Stimulated activated CD8-positive, alpha-beta memory T cell treated with anti-CD3 and anti-CD28 coated beads, Interleukin-2, amount 100 ng/mL, for 1 hour (primary cell): ENCODE measurements around the gene CAMTA1.

ENCODE experiments used
- DNase-seq, 2 donors: peaks; one replicate each; pipeline ENCODE4 v3.0.0-alpha.2; 2020; ENCODE audit warnings: low read depth in 2 of 2

The CAMTA1 gene

DNA sequence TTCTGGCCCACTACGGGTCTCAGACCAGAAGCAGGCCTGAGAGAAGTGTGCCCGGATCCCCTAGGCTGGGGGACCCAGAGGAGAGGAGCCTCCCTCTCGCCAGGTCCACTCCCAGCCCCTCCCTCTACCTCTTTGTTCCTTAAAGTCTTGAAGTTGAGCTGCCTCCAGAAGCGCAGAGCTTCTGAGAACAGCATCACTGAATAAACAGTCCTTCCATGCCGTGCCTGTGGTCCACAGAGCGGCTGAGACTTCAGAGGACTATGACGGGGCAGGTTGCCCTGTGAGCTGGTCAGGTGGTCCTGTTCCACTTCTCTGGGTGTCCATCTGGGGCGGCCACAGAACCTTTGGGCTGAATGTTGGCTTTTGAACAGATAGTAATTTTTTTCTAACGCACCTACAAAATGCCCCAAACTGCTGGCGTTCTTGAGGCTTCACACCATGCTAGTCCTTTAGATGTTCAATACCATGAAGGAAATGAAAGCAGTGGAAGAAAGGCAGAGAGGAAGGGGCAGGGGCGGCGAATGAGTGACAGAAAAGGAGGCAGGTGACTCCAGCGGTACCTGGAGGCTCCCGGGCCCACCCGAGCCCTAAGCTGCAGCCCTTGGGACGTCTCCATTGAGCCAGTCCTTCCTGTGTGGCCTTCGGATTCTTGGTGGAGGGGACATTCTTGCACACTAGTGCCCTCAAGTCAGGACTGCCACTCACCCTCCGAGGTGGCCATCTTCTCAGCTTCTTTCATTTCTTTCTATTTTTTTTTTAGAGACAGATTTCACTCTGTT lies 746.5 kb downstream of the CAMTA1 start:
- no peak for DNase-seq

DNA sequence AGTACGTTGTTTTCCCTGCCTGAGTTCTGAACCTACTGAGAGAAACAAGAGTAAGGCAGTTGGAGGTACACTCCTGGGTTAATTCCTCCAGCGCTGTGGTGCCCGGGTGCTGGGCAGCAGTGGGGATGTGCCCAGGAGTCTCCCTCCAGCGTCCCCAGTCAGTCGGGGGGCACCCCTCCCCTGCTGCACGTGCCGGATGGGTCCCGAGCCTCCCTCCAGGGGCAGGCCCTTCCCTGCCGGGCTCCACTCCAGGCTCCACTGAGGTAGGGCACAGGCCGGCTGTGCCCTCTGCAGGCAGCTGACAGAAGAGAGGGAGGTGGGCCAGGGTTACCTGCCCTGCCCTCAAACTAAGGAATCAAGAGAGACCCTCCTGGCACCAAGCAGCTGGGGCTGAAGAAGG lies 747.8 kb downstream of the CAMTA1 start:
- DNase-seq, result no peak

DNA sequence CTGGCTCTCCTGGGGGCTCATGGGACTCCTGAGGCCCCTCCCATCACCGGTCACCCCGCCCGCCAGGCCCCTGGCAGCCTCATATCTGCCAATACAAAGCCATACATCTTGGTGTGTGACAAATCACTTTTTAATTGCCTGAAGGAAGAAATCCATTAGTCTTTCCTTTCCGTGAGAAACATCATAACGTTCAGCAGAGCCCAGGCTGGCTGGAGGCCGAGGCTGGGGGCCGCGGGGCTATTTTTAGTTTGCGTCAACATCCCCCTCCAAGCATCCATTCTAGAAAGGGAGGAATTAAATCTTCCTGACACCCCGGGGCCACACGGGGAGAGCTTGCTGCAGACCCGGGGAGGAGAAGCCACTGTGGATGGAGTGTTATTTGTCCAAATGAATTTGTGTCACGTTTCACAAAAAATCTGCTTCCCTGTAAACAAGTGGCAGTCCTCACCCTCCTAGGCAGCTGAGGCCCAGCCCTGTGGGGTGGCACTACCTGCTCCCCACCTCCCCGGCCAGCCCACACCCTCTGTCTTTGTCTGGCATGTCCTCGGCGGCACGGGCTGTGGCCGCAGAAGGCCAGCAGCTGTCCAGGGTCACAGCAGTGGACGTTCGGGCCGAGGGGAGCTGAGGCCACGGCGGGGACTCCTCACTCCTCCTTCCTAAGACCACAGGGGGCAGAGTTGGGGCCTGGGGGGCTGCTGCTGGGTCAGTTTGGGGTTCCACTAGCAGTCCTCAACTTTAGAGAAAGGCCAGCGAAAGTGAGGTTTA lies 749.0 kb downstream of the CAMTA1 start:
- no peak for DNase-seq

DNA sequence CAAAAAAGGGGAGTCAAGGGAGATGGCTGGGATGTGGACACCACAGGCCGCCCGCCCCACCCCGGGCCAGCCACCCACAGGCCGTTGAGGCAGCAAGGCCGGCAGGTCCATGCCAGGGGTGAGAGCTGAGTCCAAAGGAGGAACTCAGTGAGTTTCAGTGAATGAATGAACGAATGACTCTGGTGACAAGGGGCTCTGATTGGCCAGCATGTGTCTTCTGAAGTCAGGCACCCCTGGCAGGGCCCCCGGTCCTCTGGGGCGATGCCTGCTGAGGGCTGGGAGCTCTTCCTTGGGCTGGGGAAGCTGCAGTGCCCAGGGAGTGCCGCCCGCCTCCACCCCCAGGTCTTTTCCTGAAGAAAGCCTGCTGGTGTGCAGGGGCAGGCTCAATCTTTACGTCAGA lies 749.8 kb downstream of the CAMTA1 start:
- DNase-seq, result no peak

DNA sequence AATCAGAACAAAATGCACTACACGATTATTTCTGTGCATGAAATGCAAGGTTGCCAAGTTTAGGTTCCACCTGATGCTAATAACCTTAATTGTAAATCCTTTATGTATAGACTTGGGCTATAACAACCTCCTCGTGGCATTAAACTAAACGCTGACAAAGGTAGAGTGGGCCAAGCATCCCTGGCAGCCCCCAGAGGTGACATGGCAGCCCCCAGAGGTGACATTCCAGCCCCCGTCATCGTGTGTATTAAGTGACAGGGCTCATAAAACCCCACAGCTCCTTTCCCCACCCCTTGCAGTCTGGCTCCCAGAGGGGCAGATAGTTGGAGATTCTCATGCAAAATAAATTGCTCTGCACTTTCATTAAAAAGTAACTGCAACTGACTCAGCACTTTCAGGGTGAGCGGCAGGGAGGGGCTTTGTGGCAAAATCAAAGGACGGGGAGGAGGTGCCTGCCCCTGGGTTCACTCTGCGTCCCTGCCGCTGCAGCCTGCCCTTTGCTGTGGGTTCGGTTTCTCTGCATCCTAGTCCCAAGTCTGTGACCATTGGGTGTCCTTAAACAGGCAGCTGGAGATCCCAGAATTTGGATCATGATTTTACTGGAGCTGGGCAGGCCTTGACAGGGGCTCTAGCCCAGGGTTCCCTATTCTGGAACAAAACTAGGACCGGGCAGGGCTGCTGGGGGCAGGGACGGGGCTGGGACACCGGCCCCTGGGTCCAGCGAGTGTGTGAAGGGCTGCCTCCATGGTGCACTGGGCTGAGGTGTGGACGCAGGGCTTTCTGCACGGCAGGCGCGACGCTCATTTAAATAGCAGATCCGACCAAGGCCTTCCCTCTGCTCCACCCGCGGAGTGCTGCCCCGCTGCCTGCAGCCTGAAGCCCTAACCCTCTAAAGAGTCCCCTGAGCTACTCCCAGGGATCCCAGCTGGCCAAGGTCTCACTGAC lies 751.0 kb downstream of the CAMTA1 start:
- no peak for DNase-seq

DNA sequence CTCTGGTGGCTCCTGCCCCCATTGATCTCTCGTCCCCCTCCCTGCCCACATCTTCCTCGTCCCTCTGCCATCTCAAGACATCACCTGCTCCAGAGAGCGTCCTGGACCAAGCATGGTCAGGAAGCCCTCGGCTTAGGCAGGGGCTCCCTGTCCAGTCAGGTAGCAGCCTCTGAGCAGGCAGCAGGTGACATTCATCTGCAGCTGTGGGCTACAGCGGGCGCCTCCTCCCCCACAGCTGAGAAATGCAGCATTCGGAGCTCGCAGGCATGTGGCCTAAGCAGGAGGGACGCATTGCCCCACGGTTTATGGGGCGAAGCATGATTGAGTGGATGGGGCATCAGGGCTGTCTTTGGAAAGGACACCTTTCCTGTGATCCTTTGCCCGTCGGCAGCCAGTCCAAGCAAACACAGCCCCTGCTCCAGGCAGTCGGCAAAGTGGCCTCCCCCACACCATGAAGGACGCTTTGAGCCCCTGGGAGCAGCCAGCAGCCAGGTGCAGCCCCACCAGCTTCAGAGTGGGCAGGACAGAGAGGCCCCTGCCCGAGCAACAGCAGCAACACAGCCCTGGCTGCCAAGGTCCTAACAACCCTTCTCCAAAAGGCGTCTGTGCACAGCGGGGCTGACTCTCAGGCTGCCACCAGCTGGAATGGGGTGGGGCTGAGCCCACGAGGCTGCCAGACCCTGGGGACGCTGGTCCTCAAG lies 751.8 kb downstream of the CAMTA1 start:
- no peak for DNase-seq

DNA sequence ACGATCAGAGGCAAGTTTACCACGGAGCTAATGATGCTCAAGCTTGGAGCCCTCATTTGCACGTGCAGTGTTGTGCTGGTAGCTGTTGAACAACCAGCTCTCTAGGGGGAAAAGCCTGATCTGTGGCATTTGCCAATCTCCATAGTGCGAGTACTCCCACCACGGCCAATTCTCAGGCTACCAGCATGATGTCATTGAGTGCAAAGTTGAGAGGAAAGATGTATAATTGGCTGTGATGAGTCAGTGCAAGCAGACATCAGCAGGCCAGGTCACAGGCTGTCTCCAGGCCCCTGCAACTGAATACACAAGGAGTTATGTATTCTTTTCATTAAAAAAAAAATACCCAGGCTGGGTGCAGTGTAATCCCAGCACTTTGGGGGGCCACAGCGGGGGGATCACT lies 752.8 kb downstream of the CAMTA1 start:
- no peak for DNase-seq

DNA sequence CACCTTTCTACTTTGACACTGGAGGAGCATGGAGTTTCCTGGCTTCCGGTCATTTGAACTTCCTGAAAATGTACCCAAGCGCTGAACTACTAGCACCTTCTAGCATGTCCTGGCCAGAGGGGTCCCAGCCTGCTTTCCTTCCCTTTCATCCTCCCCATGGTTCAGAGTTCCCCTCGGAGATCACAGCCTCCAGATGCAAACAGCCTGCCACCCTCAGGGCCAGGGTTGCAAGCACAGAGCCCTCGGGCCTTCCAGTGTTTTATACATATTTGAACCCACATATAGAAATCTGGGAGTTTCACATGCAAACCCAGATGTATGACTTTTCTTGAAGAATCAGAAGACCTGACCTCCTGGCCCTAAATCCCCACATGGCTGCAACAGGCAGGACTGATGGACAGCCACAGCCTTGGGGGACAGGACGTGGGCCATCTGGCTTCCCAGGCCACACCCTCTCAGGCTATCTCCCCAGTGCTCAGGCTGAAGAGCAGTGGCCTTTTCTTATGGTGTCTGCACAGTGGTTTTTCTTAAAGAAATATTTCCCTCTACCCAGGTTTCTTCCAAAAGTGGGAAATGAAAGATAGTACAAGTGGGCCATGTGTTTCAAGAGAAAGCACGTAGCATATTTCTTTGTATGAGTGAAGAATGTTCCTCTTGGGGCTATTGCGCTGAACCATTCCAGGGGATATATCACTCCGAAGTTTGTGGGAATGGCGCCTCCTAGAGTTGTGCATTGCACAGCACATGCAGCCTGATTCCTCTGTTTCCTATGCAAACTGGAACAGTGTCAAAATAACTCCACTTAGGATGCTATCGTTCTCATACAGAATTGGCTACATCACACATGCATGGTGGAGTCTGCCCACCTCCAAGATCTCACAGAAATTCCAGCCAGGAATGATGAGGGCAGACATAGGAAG lies 753.9 kb downstream of the CAMTA1 start:
- DNase-seq, result no peak

DNA sequence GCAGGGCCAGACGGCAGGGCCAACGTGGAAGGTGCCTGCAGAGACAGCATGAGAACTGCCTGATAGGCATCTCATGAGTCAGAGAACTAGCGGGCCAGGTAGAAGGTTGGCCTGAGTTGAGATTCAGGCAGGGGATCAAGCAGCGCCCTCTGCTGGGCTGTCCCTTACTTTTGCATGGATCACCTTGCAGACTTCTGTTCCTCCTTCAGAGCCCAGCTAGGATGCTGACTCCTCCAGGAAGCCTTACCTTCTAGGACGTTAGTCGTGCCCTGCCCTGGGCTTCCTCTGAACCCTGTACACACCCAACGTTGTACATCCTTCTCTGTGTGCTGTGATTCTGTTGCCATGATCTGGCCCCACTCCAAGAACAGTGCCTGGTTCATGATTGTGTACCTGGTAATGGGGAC lies 754.5 kb downstream of the CAMTA1 start:
- no peak for DNase-seq

DNA sequence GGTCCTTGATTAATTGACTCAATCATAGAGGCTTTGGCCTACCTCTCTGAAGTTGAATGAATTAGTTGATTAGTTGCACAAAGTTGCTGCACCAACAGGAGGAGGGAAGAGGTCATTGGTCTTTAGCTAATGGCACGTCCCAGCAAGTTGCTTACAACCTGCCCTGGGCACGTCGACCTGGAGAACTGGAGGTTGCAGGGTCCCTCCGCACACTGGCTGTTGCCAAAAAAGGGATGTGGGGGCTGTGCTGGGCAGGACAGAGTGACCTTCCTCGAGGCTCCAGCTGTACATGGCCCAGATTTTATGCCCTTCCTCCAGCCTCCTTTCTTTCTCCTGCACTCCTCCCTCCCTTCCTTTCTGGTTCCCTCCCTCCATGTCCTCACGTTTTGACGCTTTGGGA lies 755.6 kb downstream of the CAMTA1 start:
- no peak for DNase-seq

DNA sequence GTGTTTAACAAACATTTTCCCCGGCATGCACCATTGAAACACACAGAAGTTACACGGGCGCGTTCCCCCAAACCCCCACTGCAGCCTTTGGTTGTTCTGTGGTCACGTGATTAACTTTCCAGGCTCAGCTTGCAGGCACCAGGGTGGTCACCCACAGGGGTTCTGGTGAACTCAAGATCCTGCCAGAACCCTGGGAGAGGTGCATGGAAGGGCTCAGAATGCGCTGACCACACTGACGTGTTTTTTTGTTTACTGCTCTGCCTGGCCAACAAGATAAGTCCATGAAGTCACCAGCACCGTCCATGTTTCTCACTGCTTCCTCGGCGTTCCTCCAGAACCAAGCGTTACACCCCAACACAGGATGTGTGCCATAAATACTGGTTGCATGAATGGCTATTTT lies 756.4 kb downstream of the CAMTA1 start:
- DNase-seq, result no peak

DNA sequence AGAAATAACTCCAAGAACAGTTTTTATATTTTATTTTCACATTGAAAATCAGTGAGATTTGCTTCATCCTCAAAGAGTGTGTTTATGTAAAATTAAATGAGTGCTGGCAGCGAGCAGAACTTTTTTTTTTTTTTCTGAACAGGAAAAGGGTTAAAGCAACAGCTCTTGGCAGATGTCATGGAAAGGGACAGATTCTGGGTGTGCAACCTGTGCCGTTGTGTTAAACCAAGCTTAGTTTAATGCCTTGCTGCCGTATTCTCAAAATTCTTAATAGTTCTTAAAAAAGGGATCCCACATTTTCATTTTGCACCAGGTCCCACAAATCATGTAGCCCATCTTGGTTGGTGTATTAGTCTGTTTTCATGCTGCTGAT lies 758.5 kb downstream of the CAMTA1 start:
- no peak for DNase-seq

DNA sequence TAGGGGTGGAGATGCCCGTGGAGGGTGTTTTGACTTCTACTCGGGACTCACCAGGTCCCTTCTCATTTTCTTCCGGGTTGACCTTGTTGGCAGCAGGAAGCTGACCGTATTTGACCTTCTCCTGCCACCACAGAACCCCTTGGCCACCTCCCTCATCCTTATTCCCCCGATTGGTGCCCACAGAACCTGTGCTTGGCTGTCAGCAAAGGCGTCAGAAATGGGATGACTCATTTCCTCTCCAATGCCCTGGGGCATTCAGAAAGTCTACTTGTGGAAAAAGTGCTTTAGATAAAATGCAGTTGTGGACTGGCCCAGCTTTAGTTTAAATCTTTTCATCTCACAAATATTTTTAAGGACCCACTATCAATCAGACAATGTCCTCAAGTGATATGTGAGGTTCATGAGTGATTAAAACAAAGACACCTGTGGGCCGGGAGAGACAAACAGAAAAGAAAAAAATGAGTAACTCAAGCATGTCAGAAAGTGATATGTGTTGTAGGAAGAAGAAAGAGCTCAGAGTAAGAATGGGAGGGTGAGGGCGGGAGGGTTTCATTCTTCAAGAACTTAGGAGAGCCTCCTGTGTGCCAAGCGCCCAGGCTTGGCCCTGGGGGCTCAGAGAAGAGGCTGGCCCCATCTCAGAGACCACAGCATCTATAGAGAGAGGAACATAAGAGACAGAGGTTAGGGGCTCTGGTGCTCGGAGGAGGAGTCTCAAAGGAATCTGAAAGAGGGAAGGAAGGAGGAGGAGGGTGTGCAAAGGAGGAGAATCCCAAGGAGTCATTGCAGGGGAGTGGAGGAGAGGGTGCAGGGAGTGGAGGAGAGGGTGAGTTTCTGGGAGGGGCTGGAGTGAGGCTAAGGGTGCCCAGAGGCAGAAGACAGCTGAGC lies 764.3 kb downstream of the CAMTA1 start:
- no peak for DNase-seq

DNA sequence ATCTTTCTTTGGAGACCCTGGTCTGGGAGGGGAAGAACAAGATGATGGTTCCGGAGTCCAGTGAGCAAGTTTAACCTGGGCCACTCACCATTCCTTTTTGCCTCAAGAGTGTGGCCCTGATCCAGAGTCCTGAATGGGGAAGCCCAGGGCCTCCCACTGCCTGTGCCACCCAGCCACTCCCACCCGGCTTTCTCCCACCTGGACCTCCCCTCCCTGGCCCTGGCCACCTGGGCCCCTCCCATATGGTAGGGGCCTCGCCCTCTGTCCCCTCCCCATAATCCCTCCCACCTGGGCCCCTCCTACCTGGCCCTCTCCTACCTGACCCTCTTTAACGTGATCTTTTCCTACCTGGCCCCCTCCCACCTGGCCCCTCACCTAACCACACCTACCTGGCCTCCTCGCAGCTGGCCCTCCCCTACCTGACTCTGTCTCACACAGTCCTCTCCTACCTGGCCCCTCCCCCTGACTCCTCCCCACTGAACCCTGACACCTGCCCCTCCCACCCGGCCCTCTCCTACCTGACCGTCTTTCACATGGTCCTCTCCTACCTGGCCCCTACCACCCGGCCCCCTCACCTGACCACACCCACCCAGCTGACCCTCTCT lies 765.1 kb downstream of the CAMTA1 start:
- DNase-seq, result no peak

DNA sequence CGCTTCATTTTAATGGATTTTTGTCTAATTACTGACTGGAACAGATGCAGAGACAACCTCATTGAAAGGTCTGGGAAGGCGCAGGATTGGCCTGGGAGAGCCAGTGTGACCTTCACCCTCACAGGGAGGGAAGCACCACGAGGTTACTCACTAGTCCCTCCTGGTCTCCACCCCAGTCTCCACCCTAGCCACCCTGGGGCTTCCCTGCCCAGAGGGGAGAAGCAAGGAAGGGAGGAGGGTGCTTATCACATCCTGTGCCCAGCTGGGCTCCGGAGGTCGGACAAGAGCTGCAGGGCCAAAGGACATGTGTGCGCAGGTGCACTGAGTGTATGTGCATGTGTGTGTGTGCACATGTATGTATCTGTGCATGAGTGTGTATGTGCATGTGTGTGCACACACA lies 765.7 kb downstream of the CAMTA1 start:
- DNase-seq, result no peak

DNA sequence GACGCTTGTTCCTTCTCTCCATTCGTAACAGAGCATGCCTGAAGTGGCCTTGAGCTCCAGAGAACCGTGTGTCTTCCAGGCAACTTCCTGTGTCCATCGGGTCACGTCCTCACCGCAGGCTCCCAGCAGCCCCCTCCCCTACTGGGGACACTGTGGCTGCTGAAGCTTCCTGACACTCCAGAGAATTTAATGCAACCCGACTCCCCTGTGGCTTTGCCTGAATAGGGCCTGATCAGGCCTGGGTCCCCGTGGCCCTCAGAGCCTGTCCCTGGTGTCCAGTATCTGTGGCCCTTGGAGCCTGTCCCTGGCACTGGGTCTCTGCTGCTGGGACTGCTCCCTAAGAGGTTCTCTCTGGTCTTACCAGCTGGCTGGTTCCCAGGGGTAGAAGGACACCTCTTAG lies 766.2 kb downstream of the CAMTA1 start:
- DNase-seq, result no peak

DNA sequence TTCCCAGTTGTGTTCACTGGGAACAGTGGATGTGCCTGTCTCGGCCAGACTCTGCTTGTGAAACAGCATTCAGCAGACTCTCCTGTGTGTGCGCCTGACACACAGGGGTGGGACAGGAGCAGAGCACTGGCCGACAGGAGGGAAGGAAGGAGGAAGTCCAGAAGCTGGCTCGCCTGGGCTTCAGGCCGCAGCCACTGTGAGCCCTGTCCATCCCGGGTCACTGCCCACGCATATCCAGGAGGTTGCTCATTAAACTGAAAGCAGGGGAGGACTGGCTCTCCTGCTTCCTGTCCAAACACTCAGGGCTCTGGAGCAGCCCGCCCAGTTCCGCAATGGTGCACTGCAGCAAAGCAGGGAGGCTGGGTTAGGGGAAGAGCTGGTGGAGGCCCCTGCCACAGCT lies 767.1 kb downstream of the CAMTA1 start:
- no peak for DNase-seq

DNA sequence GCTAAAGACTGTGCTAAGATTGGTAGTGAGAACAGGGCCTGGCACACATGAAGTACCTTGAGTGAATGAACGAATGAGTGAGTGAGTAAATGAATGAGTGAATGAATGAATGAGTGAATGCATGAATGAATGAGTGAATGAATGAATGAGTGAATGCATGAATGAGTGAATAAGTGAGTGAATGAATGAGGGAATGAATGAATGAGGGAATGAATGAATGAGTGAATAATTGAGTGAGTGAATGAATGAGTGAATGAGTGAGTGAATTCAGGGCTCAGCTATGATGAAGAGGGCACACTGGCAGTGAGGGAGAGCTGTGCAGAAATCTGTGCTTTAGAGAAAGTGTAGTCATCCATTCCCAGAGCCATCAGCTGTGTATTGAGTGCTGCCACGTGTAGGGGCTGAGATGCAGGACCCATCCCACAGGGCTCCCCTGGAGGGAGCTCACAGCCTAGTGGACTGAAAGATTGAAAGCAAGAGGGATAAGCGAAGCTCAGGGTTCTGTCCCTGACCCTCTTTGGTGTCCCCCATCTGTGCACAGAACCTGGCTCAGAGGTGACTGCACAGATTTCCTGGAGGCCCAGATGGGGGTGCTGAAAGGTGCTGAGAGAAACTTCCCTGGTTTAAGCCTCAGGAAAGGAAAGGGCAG lies 767.9 kb downstream of the CAMTA1 start:
- DNase-seq, result no peak
